Astrocyte (in vitro differentiated cells and primary cell): ENCODE data around the gene ADIPOR2.

ENCODE experiments used
- CTCF ChIP-seq: IDR thresholded peaks from 2 replicates; pipeline ENCODE4 v1.5.1; 2011; ENCODE audit warnings: low read depth, mild to moderate bottlenecking, inconsistent platforms, low read length, moderate library complexity; ENCODE audit not compliant: insufficient read depth
- EZH2 ChIP-seq: IDR thresholded peaks from 2 replicates; pipeline ENCODE4 v1.6.1; 2012; ENCODE audit warnings: mild to moderate bottlenecking, low read length, inconsistent platforms; ENCODE audit not compliant: insufficient read depth

GRCh38 chr12:1761857-1762256 lies 71.0 kb downstream of the ADIPOR2 start:
- no peak for TF ChIP-seq CTCF
- TF ChIP-seq EZH2, result no peak
